ENCODE measurements around the gene ZNF202.

Gene ZNF202

GRCh38 chr11:123683428-123684170 is 57.9 kb downstream of the ZNF202 start:
- DNase-seq (ENCODE audit: low read depth), result no peak

GRCh38 chr11:123682696-123683410 is 58.6 kb downstream of the ZNF202 start:
- no peak for DNase-seq (ENCODE audit: low read depth)

GRCh38 chr11:123681030-123681429 is 60.4 kb downstream of the ZNF202 start:
- no peak for DNase-seq (ENCODE audit: low read depth)

GRCh38 chr11:123678246-123678645 is 63.2 kb downstream of the ZNF202 start:
- no peak for DNase-seq (ENCODE audit: low read depth)

- no peak for DNase-seq (ENCODE audit: low read depth)
Observed at GRCh38 chr11:123677510-123677909, 64.0 kb downstream of the ZNF202 start.

- no peak for DNase-seq (ENCODE audit: low read depth)
Observed at GRCh38 chr11:123674297-123674696, 67.2 kb downstream of the ZNF202 start.
